Fibroblast of skin of left quadriceps (primary cell): ENCODE results near the gene DNAJB8.
A peak's percentile ranks its signal among the peaks of the same experiment; 100 is the strongest.

Source experiments
- DNase-seq, 2 experiments: peaks; one replicate each; pipeline ENCODE4 v3.0.0-alpha.2; 2013; ENCODE audit warnings: low read depth in 2 of 2

Gene DNAJB8

DNA sequence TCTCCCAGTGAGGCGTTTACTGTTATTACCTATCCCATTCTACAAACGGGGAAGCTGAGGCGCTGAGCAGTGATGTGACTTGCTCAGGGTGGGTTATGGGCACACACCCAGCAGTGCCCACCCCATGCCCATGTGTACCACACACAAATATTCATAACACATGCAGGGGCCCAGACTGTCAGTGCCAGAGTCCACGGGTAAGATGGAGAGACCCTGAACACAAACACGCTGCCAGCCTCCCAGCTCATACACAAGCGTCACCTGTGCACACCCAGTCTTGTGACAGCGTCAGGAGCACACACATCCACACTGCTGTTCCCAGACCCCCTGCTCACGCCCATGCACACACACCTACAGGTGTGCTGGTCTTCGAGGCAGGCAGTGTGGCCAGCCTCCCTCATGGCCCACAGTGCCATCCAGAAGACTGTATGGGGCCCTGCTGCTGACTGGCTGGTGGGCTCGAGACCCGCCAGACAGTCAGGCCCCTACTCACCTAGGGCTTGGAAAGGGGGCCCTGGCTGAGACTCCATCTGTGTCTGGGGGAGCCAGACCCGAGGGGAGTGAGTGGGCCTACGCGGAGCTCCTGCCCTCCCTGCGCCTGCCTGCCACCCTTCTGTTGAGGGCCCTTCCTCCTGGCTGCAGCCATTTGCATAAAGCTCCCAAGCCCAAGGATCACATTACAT is 39.4 kb downstream of the DNAJB8 start:
- no peak for DNase-seq

DNA sequence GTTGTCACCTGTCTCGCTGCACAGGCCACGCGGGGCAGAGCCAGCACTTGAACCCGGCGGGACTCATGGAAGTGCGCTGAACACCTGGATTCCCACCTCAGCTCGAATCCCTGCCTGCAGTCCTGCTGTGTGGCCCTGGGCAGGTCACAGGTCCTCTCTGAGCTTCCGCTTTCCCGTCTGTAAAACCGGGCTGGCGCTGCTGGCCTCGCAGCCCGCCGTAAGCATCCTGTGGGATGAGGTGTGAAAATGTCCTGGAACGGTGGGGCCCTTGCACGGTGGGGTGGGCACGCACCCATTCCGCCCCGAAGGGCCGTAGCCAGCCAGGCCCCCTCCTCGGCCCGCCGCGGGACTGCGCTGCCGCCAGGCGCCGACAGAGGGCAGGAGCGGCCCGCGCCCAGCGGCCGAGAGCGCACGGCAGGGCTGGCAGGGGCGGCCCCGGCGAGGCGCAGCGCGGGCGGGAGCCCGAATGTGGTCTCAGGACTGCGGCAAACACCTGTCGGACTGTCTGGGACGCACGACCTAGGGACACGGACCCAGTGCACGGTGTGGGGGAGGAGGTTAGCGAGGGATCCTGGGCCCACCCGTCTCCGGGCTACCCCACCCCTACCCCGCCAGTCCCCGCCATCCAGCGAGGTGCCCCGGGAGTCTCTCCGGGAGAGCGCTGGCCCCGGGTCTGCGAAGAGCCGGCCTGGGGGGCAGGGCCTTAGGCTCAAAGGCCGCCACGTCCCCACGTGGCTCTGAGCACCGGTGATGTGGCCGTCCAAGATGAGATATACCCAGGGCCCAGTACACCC is 40.4 kb downstream of the DNAJB8 start:
- DNase-seq = peak in 1 of 2 experiments; percentile 6

DNA sequence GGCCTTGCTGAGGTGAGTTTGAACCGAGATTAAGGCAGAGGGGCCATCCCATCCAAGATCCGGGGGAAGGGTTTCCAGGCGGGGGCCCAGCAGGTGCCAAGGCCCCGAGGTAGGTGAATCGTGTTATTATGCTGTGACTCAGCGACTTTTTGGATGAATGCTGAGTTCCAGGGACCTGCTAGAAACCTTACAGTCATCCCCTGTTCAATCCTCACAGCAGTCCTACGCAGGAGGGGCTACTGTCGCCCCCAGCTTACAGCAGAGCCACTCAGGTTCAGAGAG is 40.9 kb downstream of the DNAJB8 start:
- DNase-seq = no peak

DNA sequence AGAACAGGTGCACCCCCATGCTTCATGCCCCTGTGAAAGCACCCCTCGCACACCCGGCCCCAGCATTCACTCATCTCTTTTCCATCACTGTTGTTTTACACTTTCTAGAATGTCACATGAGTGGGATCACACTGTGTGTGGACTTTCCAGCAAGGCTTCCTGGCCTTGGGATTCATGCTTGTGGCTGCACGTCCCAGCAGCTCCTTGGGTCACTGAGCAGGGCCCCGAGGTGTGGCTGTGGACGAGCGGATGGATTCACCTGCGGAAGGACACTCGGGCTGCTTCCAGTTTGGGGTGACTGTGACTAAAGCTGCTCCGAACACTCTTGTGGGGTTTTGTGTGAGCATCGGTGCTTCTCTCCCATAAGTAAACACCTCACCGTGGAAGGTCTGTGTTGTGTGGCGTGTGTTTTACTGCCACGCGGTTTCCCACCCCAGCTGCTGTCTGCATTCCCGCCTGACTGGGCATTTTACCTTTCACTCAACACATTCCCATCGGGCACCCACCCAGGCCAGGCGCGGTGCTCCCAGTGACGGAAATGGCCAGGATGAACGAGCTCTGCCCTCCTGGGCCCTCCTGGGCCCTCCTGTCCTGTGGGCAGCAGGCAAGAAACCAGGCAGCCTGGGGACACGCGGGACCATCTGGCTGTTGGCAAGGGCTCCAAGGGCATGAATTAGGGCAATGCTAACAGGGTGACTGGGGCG is 41.4 kb downstream of the DNAJB8 start:
- no peak for DNase-seq

DNA sequence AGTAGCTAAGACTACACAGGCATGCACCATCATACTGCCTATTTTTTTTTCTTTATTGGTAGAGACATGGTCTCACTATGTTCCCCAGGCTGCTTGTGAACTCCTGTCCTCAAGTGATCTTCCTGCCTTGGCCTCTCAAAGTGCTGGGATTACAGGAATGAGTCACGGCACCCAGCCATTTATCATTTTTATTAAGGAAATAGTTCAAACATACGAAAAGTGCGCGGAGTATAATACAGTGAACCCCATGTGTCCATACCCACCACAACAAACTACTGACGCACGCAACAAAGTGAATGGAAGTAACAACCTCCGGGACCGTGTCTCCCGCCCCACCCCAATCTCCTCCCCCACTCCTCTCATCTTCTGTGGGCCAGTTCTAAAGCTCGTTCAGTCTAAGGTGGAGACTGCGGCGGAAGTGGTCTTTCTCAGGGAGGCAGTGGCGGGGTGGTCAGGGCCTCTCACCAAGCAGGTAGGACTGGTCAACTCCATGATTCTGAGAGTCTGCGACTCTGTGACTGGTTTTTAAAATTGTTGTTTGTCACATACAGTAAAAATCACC is 42.1 kb downstream of the DNAJB8 start:
- peak; percentile 83 to 84 for DNase-seq

DNA sequence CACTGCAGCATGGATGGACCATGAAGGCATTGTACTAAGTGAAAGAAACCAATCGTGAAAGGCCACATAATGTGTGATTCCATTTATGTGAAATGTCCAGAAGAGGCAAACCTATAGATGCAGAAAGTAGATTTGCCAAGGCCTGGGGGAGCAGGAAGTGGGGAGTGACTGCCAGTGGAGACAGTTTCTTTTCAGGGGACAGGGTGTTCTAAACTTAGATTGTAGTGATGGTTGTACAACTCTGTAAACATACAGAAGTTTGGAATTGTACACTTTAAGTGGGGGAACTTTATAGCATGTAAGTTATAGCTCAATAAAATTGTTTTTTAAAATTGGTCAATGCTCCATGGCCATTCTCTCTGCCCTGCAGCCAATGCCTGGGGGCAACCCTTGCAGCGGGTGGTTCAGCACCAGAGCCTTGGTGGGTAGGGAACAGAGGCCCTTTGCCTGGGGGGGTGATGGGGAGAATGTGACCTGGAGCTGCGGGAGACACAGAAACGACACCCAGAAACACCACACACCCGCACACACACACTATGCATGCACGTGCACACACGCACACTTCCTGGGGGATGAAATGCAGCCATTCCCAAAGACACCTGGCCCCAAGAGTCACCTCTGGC is 43.1 kb downstream of the DNAJB8 start:
- no peak for DNase-seq

DNA sequence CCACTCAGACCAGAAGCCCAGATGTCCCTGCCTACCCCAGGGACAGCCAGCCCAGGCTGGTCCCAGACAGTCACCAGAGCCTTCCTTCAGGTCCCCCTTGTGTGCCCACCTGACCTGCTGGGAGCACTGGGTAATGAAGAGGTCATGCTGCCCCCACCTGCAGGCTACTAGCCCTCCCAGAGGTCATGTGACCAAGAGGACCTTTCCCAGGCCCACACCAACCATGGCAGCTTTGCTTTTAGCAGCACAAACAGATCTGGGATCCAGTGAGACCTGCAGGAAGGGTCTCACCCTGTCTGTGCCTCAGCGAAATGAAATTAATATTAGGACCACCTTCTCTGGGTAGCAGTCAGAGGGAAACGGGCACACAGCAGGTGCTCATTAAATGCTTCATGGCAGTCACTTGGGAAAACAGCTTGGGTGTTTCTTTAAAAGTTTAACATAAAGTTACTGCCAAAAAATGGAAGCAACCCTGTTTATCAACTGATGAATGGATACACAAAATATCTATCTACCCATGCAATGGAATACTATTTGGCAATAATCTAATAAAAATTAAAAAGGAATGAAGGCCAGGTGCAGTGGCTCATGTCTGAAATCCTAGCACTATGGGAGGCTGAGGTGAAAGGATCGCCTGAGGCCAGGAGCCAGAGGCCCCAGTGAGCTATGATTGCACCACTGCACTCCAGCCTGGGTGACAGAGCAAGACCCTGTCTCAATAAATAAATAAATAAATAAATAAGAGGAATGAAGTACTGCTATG is 43.7 kb downstream of the DNAJB8 start:
- no peak for DNase-seq

DNA sequence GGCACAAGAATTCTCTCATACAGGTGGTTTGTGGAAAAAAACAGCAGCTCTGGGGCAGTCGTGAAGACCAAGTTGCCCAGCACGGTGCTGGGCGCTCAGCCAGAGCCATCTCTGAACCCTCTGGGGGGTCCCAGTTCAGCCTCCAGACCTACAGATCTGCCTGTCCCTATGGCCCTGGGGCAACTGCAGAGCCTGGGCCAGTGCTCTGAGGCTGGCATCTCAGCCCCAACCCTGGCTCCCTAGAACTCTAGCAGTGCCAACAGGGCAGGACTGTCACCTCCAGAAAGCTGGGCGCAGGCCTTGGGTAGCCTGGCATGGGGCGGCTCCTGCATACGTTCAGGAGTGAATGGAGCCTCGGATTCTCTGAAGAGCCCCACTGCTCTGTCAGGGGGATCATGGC is 44.7 kb downstream of the DNAJB8 start:
- no peak for DNase-seq

DNA sequence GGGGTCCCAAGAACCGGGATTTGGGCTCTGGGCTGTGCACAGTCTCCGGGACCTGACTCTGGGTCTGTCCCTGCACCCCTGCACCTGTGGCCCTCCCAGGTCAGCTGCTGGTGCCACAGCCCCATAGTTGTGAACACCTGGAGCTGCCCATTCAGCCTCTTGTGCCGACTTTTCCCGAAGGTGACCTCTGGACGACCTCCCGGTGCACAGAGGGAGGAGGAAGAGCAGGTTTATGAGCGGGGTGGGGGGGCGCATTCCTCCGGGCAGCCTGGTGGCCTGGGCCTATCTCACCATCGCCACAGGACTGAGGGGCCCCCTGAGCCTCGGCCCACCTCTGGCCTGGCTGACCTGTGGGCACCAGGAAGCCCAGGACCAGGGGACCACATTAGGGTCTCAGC is 45.3 kb downstream of the DNAJB8 start:
- DNase-seq = no peak

DNA sequence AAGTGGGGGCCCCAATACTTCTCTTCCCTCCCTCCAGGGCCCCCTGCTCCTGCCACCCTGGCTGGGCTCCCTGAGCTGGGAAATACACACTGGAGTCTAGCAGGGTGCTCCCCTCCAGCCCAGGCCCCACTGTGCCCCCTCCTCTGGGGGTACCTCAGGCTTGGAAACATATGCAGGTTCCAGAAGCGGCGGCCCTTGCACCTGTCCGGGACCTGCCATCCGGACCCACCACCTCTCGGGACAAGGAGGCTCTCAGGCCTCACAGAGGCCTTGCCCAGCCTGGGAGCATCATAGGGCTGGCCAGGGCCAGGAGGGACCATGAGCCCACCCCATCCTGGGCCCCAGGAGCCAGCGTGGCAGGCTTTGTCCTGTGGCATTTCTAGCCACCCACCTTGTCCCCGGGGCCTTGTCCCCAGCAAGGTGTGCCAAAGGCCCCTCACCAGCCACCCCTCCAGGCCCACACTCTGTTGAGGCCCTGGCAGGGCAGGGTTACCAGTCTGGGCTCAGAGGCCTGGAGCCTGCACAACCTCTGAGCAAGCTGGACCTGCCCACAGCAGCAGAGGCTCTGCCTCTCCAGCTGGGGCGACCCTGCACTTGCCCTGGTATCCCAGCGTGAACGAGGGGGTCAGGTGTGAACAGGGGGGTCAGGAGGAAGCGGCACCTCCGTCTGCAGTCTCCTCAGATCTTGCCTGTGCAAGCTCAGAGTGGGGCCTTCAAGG is 45.8 kb downstream of the DNAJB8 start:
- no peak for DNase-seq

DNA sequence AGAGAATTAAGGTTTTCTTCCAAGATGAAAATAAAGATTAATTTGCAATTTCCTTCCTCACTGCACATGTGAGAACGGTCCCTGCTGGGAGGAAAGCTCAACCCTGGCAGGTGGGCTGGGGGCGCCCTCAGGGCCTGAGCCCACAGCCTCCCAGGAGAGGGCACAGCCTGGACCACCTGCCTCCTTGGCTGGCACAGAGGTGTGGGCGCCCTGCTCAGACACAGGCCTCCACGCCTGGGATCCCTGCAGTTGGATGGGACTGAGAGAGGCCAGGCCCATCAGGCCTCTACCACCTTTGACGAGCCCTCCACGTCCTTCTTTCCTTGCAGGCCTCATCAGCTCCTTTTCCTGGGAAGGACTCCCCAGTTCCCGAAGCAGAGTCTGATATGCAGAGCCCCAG is 46.4 kb downstream of the DNAJB8 start:
- DNase-seq = no peak

DNA sequence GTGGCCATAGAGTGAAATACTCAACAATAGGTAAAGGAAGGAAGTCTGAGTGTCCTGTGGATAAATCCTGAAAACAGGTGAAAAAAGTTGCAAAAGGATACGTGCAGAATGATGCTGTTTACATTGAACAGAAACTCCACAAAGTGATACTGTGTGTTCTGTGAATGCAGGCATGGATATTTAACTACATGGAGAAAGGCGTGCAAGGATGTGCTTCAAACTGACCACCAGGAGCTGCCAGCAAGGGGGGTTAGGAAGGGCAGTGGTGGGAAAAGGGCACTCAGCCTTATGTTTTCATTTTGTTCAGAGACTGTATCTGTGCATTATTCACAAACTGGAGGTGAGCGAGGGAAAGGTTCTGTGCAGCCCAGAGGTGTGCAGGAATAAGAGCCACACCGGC is 47.4 kb downstream of the DNAJB8 start:
- no peak for DNase-seq

DNA sequence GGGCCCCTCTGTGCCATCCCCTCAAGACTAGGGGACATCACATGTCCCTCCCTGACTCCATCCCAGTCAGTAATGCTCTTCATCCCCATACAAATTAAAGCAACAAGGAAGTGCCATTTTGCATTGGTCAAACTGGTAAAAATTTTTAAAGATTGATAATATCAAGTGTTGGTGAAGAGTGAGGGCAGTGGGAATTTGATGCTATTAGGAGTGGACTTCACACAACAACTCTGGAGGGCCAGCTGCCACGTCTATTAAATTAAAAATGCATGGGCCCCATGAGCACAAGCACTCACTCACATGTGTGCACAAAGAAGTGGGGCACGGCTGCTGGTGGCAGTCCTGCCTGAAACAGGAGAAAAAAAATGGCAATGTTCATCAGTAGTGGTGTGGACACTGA is 47.8 kb downstream of the DNAJB8 start:
- no peak for DNase-seq

DNA sequence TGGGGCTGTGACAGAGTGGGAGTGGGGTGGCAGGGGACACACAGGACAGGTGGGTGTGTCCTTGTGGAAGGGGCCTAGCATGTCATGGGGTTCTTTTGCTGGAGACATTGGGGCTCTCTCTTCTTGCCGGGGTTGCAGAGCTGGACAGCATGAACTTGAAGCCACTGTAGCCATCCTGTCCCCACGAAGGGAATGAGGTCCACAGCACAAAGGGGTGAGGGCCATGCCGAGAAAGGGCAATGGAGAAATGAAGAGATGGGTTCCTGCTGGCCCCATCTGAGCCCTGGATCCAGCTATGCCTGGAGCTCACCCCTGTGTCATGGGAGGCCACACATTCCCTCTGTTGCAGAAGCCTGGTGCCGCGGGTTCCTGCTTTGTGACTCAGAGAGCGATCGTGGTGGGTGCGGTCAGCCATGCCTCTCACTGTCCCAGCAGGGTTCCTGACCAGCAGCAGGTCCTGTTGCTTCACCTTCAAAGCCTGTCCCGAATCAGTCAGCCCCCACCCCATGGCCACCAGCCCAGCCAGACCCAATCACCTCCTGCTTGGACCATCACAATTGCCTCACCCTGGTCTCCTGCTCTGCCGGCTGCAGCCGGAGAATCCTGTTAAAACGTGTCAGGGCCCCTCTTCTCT is 50.0 kb downstream of the DNAJB8 start:
- peak; percentile 26 to 46 for DNase-seq

DNA sequence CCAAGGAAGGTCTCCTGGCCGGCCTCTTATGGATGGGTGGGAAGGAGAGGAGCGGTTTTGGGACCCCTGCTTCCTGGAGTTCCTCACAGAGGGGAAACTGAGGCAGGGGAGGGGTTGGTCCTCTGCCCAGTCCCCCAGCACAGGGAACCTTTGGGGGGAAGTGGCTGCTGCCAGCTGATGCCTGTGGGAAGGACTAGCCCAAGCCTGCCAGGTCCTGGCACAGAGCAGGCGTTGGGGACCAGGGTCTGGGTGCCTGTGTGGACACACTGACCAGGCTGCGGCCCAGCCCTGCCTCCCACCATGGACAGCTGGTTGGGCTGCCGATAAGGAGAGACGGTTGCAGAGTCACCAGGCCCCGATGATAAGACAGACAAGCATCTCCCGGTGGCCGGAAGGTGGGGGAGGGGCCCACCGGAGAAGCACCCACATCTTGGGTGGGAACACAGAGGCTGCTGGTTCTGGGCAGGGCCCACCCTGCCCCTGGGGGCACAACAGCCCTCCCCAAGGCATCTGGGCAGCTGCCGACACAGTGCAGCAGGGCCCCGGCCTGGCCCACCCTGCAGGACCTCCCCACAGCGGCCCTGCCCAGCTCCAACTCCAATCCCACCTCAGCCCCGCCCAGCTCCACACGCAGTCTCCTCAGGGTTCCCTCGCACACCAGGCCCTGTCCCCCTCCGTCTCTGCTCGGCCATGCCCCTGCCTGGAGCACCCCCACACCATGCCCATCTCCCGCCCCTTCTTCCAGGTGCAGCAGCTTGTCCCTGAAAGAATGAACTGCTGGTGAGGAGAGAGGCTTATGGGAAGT is 50.7 kb downstream of the DNAJB8 start:
- no peak for DNase-seq

DNA sequence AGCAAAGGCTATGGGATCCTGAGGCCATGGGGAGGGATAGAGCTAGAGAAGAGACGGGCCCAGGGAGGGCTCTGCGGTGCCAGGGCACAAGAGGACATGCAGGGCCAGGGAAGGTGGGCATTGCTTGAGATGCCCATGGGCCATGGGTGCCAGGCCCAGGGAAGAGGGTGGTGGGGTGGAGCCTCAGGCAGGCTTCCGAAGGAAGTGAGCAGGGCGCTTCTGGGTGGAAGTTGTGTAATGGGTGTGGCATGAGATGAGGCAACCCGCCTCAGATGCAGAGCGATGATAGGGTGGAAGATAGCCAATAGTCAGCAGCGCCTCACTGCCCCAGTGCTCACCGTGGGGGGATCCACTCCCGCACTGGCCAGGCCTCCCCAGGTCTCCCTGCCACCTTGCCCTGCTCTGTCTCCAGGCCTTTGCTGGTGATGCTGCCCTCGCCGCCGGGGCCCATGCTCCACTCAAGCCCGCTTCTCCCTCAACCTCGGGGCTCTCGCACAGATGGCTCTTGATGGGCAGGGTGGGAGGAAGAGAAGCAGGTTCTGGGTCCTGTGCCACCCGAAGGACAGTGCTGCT is 51.4 kb downstream of the DNAJB8 start:
- no peak for DNase-seq

DNA sequence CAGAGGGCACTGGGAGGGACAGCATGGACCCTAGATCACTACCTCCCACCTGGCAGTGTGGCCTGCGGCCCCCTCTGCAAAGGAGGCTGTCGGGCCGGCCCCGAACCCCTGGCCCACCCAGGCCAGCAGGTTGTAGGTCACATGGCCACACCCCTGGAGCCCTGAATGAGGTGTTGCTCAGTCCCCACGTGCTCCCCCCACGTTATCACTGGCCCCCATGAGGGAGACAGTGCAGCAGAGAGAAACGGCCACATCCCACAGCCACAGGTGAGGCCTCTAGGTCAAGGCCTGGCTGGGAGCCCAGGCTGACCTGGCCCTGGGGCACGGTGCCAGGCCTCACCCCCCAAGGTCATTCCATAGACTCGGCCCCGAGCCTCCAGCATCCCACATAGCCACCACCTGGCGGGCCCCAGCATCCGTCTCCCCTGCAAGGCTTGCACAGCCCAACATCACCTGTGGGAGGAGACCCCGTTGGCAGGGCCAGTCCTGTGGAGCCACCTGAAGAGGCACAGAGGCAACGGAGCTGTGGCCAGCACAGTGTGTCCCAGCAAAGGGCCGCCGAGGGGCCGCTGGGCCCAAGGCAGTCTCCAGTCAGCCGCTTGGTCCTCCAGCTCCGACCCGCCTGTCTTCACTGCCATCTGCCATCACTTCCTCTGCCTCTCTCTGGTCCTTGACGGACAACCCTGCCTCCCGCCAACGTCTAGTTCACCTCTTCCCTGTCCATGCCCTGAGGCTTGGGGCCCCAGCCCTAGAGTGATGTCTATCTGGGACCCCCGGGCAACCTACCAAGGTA is 53.1 kb downstream of the DNAJB8 start:
- no peak for DNase-seq

DNA sequence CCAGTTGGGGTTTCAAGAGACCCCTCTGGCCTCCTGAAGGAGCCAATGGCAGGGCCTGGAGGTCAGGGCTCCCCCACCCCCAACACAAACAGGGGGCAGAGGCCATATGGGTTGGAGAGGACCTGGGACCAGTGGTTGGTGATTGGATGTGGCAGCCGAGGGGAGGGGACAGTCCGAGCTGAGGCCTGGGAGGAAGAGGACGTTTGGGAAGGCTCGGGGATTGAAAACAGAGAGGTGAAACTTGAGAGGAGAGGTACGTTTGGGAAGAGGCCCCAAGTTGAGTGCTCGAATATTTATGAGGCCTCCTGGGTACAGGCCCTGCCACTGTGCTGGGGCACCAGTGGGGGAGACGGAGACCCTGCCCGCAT is 53.7 kb downstream of the DNAJB8 start:
- no peak for DNase-seq
